GM12801 (cell line): ENCODE data around the gene CCDC192.

ENCODE experiments used
- TF ChIP-seq, protein P1 (sequence below): IDR thresholded peaks from one replicate; pipeline ENCODE4 v1.5.1; 2011; ENCODE audit warnings: control low read depth; ENCODE audit not compliant: insufficient read length; ENCODE audit errors: extremely low read depth

The CCDC192 gene

GRCh38 chr5:127761869-127762268 lies 58.7 kb downstream of the CCDC192 start:
- TF ChIP-seq, protein P1, sequence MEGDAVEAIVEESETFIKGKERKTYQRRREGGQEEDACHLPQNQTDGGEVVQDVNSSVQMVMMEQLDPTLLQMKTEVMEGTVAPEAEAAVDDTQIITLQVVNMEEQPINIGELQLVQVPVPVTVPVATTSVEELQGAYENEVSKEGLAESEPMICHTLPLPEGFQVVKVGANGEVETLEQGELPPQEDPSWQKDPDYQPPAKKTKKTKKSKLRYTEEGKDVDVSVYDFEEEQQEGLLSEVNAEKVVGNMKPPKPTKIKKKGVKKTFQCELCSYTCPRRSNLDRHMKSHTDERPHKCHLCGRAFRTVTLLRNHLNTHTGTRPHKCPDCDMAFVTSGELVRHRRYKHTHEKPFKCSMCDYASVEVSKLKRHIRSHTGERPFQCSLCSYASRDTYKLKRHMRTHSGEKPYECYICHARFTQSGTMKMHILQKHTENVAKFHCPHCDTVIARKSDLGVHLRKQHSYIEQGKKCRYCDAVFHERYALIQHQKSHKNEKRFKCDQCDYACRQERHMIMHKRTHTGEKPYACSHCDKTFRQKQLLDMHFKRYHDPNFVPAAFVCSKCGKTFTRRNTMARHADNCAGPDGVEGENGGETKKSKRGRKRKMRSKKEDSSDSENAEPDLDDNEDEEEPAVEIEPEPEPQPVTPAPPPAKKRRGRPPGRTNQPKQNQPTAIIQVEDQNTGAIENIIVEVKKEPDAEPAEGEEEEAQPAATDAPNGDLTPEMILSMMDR: no peak

DNA sequence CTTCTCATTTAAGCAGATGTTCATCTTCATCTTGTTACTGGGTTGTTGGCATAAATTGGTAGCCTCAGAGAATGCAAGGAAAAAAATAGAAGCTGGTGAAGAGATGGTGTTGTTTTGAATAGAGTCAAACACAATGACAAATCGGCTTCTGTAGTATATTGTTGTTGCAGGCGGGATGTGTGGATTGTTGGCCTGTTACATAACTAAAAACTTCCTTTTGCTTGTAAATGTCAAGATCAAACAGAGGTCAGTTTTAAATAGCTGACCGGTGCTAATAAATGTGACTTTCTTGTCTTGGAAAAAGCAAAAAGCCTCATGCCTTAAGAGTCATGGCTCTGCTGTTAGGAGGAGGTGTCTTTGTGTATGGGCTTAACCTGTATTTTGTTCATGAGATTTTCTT lies 59.2 kb downstream of the CCDC192 start:
- TF ChIP-seq, protein P1: no peak

DNA sequence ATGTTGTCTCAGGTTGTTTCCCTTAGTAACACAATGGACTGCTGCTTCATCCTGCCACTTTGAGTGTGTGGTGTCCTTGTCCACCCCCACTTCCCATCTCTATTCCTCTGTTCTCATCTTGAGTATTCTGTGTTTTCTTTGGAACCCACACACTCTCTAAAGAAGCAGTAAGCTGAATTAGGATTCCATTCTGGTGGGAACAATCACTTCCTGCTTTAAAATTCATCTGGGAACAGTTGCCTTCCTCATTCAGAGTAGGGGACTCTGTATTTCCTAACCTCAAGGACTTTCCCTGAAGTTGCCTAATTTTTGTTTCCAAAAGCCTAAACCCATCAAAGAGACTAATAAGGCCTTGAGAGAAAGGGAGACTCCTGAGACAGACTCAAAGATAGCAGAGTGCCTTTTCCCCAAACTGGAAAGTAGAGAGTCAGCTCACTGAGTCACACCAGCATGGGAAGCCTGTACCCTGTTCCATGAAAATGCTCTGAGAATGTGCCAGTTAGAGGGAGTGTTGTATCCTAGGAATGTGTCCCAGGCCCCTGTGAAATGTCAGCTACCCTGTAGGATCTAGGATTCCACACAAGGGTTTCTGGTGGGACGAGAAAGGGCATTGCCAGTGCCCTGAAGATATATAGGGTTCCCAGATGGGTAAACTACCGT lies 63.6 kb downstream of the CCDC192 start:
- TF ChIP-seq, protein P1: no peak

DNA sequence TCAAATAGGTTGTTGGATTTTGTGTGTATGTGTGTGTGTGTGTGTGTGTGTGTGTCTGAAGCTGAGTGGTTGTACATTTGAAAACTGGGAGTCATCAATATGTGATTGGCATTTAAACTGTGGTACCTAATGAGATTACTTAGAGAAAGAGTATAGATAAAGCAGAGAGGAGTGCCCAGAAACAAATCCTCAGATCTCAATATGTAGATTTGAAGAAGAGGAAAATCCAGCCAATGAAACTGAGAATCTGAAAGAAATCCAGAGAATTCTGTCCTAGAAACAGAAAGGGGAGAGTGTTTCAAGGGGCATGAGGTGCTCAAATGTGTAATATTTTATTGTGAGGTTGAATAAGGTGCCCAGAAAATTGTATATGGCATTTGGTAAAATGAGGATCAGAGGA lies 66.2 kb downstream of the CCDC192 start:
- TF ChIP-seq, protein P1: no peak

- TF ChIP-seq, protein P1: no peak
Measured at GRCh38 chr5:127770272-127770671, 67.1 kb downstream of the CCDC192 start.

- TF ChIP-seq, protein P1: no peak
Measured at GRCh38 chr5:127772531-127772930, 69.3 kb downstream of the CCDC192 start.

- TF ChIP-seq, protein P1: no peak
Measured at GRCh38 chr5:127774221-127774620, 71.0 kb downstream of the CCDC192 start.
